ENCODE measurements around the gene SLC35F3. TPM values are rescaled to one million over a fixed set of nuclear protein-coding genes. Genes with fewer than 3 reads are reported as not detected.

Gene SLC35F3
- total RNA-seq, 1 donor from 2014 or later, result 0.57 TPM

- no peaks in the 10 kb centered on the region for H3K4me1 ChIP-seq (ENCODE audit: insufficient read depth, low read length)
- no peak for FAIRE-seq
- Mint-ChIP-seq H3K27me3 (ENCODE audit: low read depth, unreplicated experiment) (peaks cover 4% of the 10 kb centered on the region), H3K36me3 (ENCODE audit: low read depth, unreplicated experiment) (no peaks in the 10 kb centered on the region), H3K4me3 (ENCODE audit: unreplicated experiment) (no peak overlapping the region), H3K27ac (ENCODE audit: unreplicated experiment) (peak overlapping the region; percentile 48), H3K4me1 (ENCODE audit: low read depth, unreplicated experiment) (peaks cover 13% of the 10 kb centered on the region), H3K9me3 (ENCODE audit: unreplicated experiment) (no peaks in the 10 kb centered on the region)
- no peaks in the 10 kb centered on the region for H4K20me1 ChIP-seq (ENCODE audit: insufficient read depth, low read length)
- H3K4me3 ChIP-seq (ENCODE audit: insufficient read depth, low read depth, low read length), result no peak overlapping the region
- no peak overlapping the region for H3K9ac ChIP-seq (ENCODE audit: low read length)
- H3K9me3 ChIP-seq (ENCODE audit: insufficient read depth, low read depth, low read length), result no peaks in the 10 kb centered on the region
- H3K4me2 ChIP-seq (ENCODE audit: low read length), result no peak overlapping the region
- no peak for TF ChIP-seq CTCF (IDR thresholded peaks at IDR 0.05; ENCODE audit: insufficient read depth, low read depth, low read length)
- TF ChIP-seq EZH2 (IDR thresholded peaks at IDR 0.05; ENCODE audit: insufficient read depth, low read length), result no peak
- H2AFZ ChIP-seq (ENCODE audit: low read depth, low read length), result no peak overlapping the region
- DNase-seq (ENCODE audit: low read depth), result no peak
- no peaks in the 10 kb centered on the region for H3K27me3 ChIP-seq (ENCODE audit: insufficient read depth, low read length)
- no peaks in the 10 kb centered on the region for H3K36me3 ChIP-seq (ENCODE audit: insufficient read depth, low read length)
- H3K79me2 ChIP-seq (ENCODE audit: insufficient read depth, low read length), result no peaks in the 10 kb centered on the region
- H3K27ac ChIP-seq (ENCODE audit: low read depth, low read length), result no peak overlapping the region
Observed at GRCh38 chr1:233940908-233941307, 36.4 kb downstream of the SLC35F3 start.

GRCh38 chr1:233944601-233945000 is 40.1 kb downstream of the SLC35F3 start:
- Histone ChIP-seq H4K20me1 (ENCODE audit: insufficient read depth, low read length) (no peaks in the 10 kb centered on the region), H3K27me3 (ENCODE audit: insufficient read depth, low read length) (no peaks in the 10 kb centered on the region), H3K4me3 (ENCODE audit: insufficient read depth, low read depth, low read length) (no peak overlapping the region), H3K36me3 (ENCODE audit: insufficient read depth, low read length) (no peaks in the 10 kb centered on the region), H3K27ac (ENCODE audit: low read depth, low read length) (no peak overlapping the region), H3K4me2 (ENCODE audit: low read length) (no peak overlapping the region), H3K79me2 (ENCODE audit: insufficient read depth, low read length) (no peaks in the 10 kb centered on the region), H3K9ac (ENCODE audit: low read length) (no peak overlapping the region), H3K9me3 (ENCODE audit: insufficient read depth, low read depth, low read length) (no peaks in the 10 kb centered on the region), H3K4me1 (ENCODE audit: insufficient read depth, low read length) (no peaks in the 10 kb centered on the region), H2AFZ (ENCODE audit: low read depth, low read length) (no peak overlapping the region)
- TF ChIP-seq CTCF (IDR thresholded peaks at IDR 0.05; ENCODE audit: insufficient read depth, low read depth, low read length) (no peak), EZH2 (IDR thresholded peaks at IDR 0.05; ENCODE audit: insufficient read depth, low read length) (no peak)
- no peaks in the 10 kb centered on the region for H3K36me3 Mint-ChIP-seq (ENCODE audit: low read depth, unreplicated experiment)
- FAIRE-seq, result no peak
- no peak for DNase-seq (ENCODE audit: low read depth)
- peaks cover 3% of the 10 kb centered on the region for H3K27me3 Mint-ChIP-seq (ENCODE audit: low read depth, unreplicated experiment)
- H3K9me3 Mint-ChIP-seq (ENCODE audit: unreplicated experiment), result no peaks in the 10 kb centered on the region
- no peak overlapping the region for H3K27ac Mint-ChIP-seq (ENCODE audit: unreplicated experiment)
- H3K4me3 Mint-ChIP-seq (ENCODE audit: unreplicated experiment), result no peak overlapping the region
- H3K4me1 Mint-ChIP-seq (ENCODE audit: low read depth, unreplicated experiment), result peaks cover 13% of the 10 kb centered on the region

GRCh38 chr1:233945573-233945972 is 41.1 kb downstream of the SLC35F3 start:
- Histone ChIP-seq H3K4me1 (ENCODE audit: insufficient read depth, low read length) (no peaks in the 10 kb centered on the region), H3K79me2 (ENCODE audit: insufficient read depth, low read length) (no peaks in the 10 kb centered on the region), H4K20me1 (ENCODE audit: insufficient read depth, low read length) (no peaks in the 10 kb centered on the region), H3K27ac (ENCODE audit: low read depth, low read length) (peak overlapping the region; percentile 25), H3K9me3 (ENCODE audit: insufficient read depth, low read depth, low read length) (no peaks in the 10 kb centered on the region), H3K4me3 (ENCODE audit: insufficient read depth, low read depth, low read length) (no peak overlapping the region), H2AFZ (ENCODE audit: low read depth, low read length) (no peak overlapping the region), H3K9ac (ENCODE audit: low read length) (no peak overlapping the region), H3K27me3 (ENCODE audit: insufficient read depth, low read length) (no peaks in the 10 kb centered on the region), H3K36me3 (ENCODE audit: insufficient read depth, low read length) (no peaks in the 10 kb centered on the region), H3K4me2 (ENCODE audit: low read length) (peak overlapping the region; percentile 43)
- Mint-ChIP-seq H3K9me3 (ENCODE audit: unreplicated experiment) (peaks cover 2% of the 10 kb centered on the region), H3K27me3 (ENCODE audit: low read depth, unreplicated experiment) (peaks cover 4% of the 10 kb centered on the region), H3K27ac (ENCODE audit: unreplicated experiment) (no peak overlapping the region), H3K4me1 (ENCODE audit: low read depth, unreplicated experiment) (peaks cover 10% of the 10 kb centered on the region), H3K4me3 (ENCODE audit: unreplicated experiment) (no peak overlapping the region), H3K36me3 (ENCODE audit: low read depth, unreplicated experiment) (no peaks in the 10 kb centered on the region)
- DNase-seq (ENCODE audit: low read depth), result peak; percentile 43
- TF ChIP-seq EZH2 (IDR thresholded peaks at IDR 0.05; ENCODE audit: insufficient read depth, low read length) (no peak), CTCF (IDR thresholded peaks at IDR 0.05; ENCODE audit: insufficient read depth, low read depth, low read length) (no peak)
- FAIRE-seq, result no peak

Data from astrocyte (in vitro differentiated cells and primary cell).